KMS-11 (cell line): ENCODE data around the gene MOB3B.

Experiments
- H2AFZ ChIP-seq: fragments of 200-600 bp; sonication (generic); 2 replicates; pipeline ENCODE4 v1.6.1; 2016; ENCODE audit warnings: antibody characterized with exemption, mixed run types, low read depth
- H3K27ac ChIP-seq: fragments of 200-600 bp; sonication (generic); 2 replicates; pipeline ENCODE4 v1.6.1; 2016; ENCODE audit warnings: mild to moderate bottlenecking, mixed run types
- H3K27me3 ChIP-seq: fragments of 200-600 bp; sonication (generic); 2 replicates; pipeline ENCODE4 v1.6.1; 2017; ENCODE audit warnings: mild to moderate bottlenecking, low read depth, mixed run types, moderate library complexity; ENCODE audit not compliant: insufficient read depth
- H3K36me3 ChIP-seq: fragments of 200-600 bp; sonication (generic); 2 replicates; pipeline ENCODE4 v1.6.1; 2017; ENCODE audit warnings: mild to moderate bottlenecking, mixed run types; ENCODE audit not compliant: insufficient read depth
- H3K4me1 ChIP-seq: fragments of 200-600 bp; sonication (generic); 2 replicates; pipeline ENCODE4 v1.6.1; 2016; ENCODE audit warnings: mild to moderate bottlenecking, low read depth, mixed run types; ENCODE audit not compliant: poor library complexity, severe bottlenecking
- H3K4me2 ChIP-seq: fragments of 200-600 bp; sonication (generic); 2 replicates; pipeline ENCODE4 v1.7.0; 2016; ENCODE audit warnings: mild to moderate bottlenecking, mixed run types
- H3K4me3 ChIP-seq: fragments of 200-600 bp; sonication (generic); IDR thresholded peaks from 2 replicates; pipeline ENCODE4 v1.6.1; 2017; ENCODE audit warnings: low read depth, low read length, mixed read lengths; ENCODE audit not compliant: insufficient read depth
- H3K79me2 ChIP-seq: fragments of 200-600 bp; sonication (generic); 2 replicates; pipeline ENCODE4 v1.6.1; 2016; ENCODE audit warnings: low read depth, mixed run types; ENCODE audit not compliant: insufficient read depth
- H3K9ac ChIP-seq: fragments of 200-600 bp; sonication (generic); 2 replicates; pipeline ENCODE4 v1.6.1; 2016; ENCODE audit warnings: mild to moderate bottlenecking, mixed run types
- H4K20me1 ChIP-seq: fragments of 200-600 bp; sonication (generic); 2 replicates; pipeline ENCODE4 v1.6.1; 2016; ENCODE audit warnings: mild to moderate bottlenecking, mixed run types; ENCODE audit not compliant: insufficient read depth
- TF ChIP-seq, protein P1 (sequence below): fragments of 200-600 bp; sonication (generic); conservative IDR thresholded peaks from 2 replicates; pipeline ENCODE4 v1.6.1; 2017; ENCODE audit warnings: low read depth, mild to moderate bottlenecking, antibody characterized with exemption, low read length, moderate library complexity, mixed read lengths

Gene MOB3B

DNA sequence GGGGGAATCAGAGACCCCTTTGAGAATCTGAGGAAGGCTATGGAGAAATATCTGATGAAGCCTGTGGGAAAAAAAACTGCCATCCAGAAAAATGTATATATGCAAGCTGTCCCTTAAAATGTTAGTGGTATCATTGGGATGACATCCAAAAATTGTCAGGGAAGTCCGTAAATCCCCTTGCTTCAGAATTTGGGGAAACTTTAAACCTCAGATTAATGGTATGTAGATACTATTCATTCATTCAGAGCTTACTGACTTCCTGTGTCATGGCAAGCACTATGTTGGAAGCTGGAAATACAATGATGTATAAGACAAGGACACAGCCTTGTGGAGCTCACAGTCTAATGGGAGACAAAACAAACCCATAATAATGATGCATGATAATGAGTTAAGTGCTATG is 10.9 kb upstream of the MOB3B start:
- no peak overlapping the region for H2AFZ ChIP-seq
- TF ChIP-seq, protein P1, sequence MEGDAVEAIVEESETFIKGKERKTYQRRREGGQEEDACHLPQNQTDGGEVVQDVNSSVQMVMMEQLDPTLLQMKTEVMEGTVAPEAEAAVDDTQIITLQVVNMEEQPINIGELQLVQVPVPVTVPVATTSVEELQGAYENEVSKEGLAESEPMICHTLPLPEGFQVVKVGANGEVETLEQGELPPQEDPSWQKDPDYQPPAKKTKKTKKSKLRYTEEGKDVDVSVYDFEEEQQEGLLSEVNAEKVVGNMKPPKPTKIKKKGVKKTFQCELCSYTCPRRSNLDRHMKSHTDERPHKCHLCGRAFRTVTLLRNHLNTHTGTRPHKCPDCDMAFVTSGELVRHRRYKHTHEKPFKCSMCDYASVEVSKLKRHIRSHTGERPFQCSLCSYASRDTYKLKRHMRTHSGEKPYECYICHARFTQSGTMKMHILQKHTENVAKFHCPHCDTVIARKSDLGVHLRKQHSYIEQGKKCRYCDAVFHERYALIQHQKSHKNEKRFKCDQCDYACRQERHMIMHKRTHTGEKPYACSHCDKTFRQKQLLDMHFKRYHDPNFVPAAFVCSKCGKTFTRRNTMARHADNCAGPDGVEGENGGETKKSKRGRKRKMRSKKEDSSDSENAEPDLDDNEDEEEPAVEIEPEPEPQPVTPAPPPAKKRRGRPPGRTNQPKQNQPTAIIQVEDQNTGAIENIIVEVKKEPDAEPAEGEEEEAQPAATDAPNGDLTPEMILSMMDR, result no peak
- no peak overlapping the region for H3K9ac ChIP-seq
- H4K20me1 ChIP-seq, result no peaks in the 10 kb centered on the region
- no peak overlapping the region for H3K27ac ChIP-seq
- H3K79me2 ChIP-seq, result no peaks in the 10 kb centered on the region
- no peak overlapping the region for H3K4me3 ChIP-seq
- H3K4me2 ChIP-seq, result no peak overlapping the region
- no peaks in the 10 kb centered on the region for H3K36me3 ChIP-seq
- peaks cover 7% of the 10 kb centered on the region for H3K4me1 ChIP-seq
- no peaks in the 10 kb centered on the region for H3K27me3 ChIP-seq

DNA sequence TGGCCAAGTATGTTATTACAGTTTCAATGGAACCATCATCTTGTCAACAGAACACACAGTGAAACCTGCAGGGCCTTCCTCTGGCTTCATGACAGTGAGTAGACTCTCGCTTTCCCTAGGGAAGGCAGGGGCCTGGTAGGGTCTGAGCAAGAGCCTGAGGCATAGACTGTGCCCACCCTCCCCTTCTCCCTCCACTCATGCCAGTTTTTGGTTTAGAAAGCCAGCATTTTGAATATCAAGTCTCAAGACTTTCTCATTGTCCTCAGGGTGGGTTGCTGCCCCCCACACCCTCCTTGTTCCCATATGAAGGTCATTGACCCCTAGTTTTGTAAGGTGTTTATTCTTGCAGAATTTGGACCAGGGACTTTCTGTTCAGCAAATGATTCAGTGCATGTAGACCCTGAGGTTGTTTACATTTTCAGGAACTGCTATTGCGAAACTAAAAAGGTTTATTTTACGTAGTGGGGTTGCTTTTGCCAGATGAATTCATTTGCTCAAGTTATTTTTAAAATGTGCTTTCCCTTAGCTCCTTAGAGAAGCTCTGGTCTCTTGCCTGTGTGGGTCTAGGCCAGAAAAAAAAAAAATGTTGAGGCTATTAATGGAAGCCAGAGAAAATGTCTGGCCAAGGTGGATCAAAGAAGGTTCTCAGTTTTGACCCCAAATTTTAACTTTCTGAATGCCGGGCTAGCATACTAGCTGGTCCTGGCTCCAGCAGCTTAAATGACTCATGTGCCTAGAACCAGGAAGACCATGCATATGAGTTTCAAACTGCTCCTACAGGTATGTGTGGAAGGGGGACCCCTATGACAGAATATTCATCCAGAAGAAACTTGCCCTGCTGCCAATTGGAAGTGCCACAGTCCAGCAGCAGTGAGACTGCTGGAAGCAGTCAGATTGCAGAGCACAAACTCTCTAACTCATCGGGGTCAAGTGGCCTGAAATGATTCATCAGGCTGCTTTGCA is 10.1 kb upstream of the MOB3B start:
- H3K4me2 ChIP-seq, result no peak overlapping the region
- no peaks in the 10 kb centered on the region for H3K79me2 ChIP-seq
- H3K4me1 ChIP-seq, result peaks cover 7% of the 10 kb centered on the region
- H3K4me3 ChIP-seq, result no peak overlapping the region
- no peaks in the 10 kb centered on the region for H3K27me3 ChIP-seq
- no peak overlapping the region for H3K27ac ChIP-seq
- TF ChIP-seq, protein P1, result no peak
- no peaks in the 10 kb centered on the region for H4K20me1 ChIP-seq
- no peaks in the 10 kb centered on the region for H3K36me3 ChIP-seq
- H2AFZ ChIP-seq, result no peak overlapping the region
- H3K9ac ChIP-seq, result no peak overlapping the region

DNA sequence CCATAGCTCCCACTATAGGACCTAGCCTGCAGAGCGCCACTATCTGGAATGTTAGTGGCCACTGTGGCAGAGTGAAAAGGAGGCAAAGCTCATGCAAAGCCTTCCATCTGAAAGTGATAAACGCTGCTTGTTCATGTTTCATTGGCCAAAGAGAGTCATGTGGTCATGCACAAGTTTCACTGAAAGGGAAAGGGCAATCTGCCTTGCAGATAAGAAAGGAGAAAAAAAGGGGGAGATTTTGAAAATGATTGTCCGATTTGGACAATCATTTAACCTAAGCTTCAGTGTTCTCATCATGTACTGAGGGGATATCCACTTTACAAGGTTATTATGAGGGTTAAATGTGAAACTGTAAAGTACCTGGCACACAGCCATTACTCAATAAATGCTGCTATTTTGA is 9.0 kb upstream of the MOB3B start:
- Histone ChIP-seq H2AFZ (no peak overlapping the region), H3K79me2 (no peaks in the 10 kb centered on the region), H3K27me3 (no peaks in the 10 kb centered on the region), H4K20me1 (no peaks in the 10 kb centered on the region), H3K4me2 (no peak overlapping the region), H3K4me3 (no peak overlapping the region), H3K9ac (no peak overlapping the region), H3K27ac (no peak overlapping the region), H3K36me3 (no peaks in the 10 kb centered on the region), H3K4me1 (peaks cover 7% of the 10 kb centered on the region)
- TF ChIP-seq, protein P1, result no peak

DNA sequence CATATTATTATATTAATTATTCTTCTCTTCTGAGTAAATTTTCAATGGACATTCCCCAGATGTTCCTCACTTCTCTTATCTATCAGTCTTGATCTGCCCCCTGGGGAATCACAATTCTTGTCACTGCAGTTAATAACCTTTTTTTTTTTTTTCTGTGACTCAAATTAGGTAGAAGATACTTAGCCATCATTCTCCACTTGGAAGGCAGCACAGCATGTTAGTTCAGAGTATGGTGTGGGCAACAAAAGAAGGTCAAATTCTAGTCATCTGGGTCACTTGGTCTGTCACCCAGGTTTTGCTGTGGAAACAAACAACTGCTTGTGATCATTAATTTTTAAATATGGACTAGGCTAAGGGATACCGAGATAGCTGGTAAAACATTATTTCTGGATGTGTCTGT is 8.1 kb upstream of the MOB3B start:
- TF ChIP-seq, protein P1, result no peak

More for the DNA sequence above, 8.1 kb upstream of the MOB3B start:
- Histone ChIP-seq H3K9ac (no peak overlapping the region), H4K20me1 (no peaks in the 10 kb centered on the region), H2AFZ (no peak overlapping the region), H3K79me2 (no peaks in the 10 kb centered on the region), H3K36me3 (no peaks in the 10 kb centered on the region), H3K27ac (no peak overlapping the region), H3K27me3 (no peaks in the 10 kb centered on the region), H3K4me3 (no peak overlapping the region), H3K4me1 (peaks cover 7% of the 10 kb centered on the region), H3K4me2 (no peak overlapping the region)
